Measurements from ENCODE around the gene SPR.
"Not testable (repeated sequence)": the region's sequence is repeated elsewhere in the genome, so short reads cannot be mapped to it uniquely, and the experiment has no call there.

- TF ChIP-seq CTCF (IDR thresholded peaks at IDR 0.05; ENCODE audit: low read length); EZH2 (IDR thresholded peaks at IDR 0.05; ENCODE audit: borderline replicate concordance, low read length): not testable (repeated sequence)
Observed at GRCh38 chr2:72907369-72907768, 20.2 kb downstream of the SPR start.

Data from OCI-LY1 (cell line).